K562 (cell line): ENCODE measurements around the gene COQ9. TPM values are rescaled to one million over a fixed set of nuclear protein-coding genes. Genes with fewer than 3 reads are reported as not detected.
A peak's percentile ranks its signal among the peaks of the same experiment; 100 is the strongest.

Experiments used
- BRD9 ChIP-seq: fragments of 450-650 bp; IDR thresholded peaks from 2 replicates; pipeline ENCODE4 v1.6.1; 2018; ENCODE audit warnings: low read depth; ENCODE audit not compliant: partially characterized antibody
- CREM ChIP-seq: IDR thresholded peaks from 2 replicates; pipeline ENCODE4 v1.6.1; 2014; ENCODE audit warnings: antibody characterized with exemption, low read depth
- ERF ChIP-seq: fragments of 450-650 bp; formaldehyde crosslinking; IDR thresholded peaks from 2 replicates; pipeline ENCODE4 v1.4.0; 2020; ENCODE audit warnings: mild to moderate bottlenecking, mixed read lengths
- FOSL1 ChIP-seq: fragments of 200-800 bp; sonication (Bioruptor generic); conservative IDR thresholded peaks from 2 replicates; pipeline ENCODE4 v1.6.1; 2016; ENCODE audit warnings: missing genetic modification characterization, missing compliant biosample characterization
- HNRNPH1 ChIP-seq: fragments of 200-400 bp; formaldehyde crosslinking; optimal IDR thresholded peaks from 2 replicates; pipeline ENCODE3; 2017; ENCODE audit warnings: low read depth, mild to moderate bottlenecking, low read length, moderate library complexity
- NONO ChIP-seq, 2 experiments: fragments of 200-400 bp in 1 of 2; fragments of 450-650 bp in 1 of 2; formaldehyde crosslinking in 1 of 2; IDR thresholded peaks; 2 replicates each; pipeline ENCODE4 v1.6.1; 2017; ENCODE audit warnings: low read depth in 2 of 2, mild to moderate bottlenecking in 2 of 2, moderate library complexity in 2 of 2, low read length in 1 of 2
- POLR2AphosphoS2 ChIP-seq: IDR thresholded peaks from 2 replicates; pipeline ENCODE4 v1.6.1; 2012; ENCODE audit warnings: low read length, improper control_type of control experiment
- RBM25 ChIP-seq: fragments of 200-400 bp; formaldehyde crosslinking; IDR thresholded peaks from 2 replicates; pipeline ENCODE4 v1.6.1; 2018; ENCODE audit warnings: low read length, low read depth, moderate library complexity; ENCODE audit not compliant: severe bottlenecking
- SREBF2 ChIP-seq: sonication (generic); formaldehyde crosslinking; IDR thresholded peaks from 2 replicates; pipeline ENCODE4 v1.4.0; 2020; ENCODE audit warnings: mild to moderate bottlenecking, missing genetic modification reagents
- ZBTB17 ChIP-seq: fragments of 450-650 bp; formaldehyde crosslinking; IDR thresholded peaks from 2 replicates; pipeline ENCODE4 v1.4.0; 2020; ENCODE audit warnings: mild to moderate bottlenecking
- ZFP36 ChIP-seq: fragments of 150-350 bp; IDR thresholded peaks from 2 replicates; pipeline ENCODE4 v1.6.1; 2018; ENCODE audit warnings: low read length, low read depth; ENCODE audit not compliant: partially characterized antibody
- polyA plus RNA-seq, 8 experiments: library from polyadenylated mRNA; depleted of rRNA in 4 of 8; stranded (reverse) in 5 of 8; unstranded in 3 of 8; fragments of >200 nt; fragmentation: Nextera tagmentation in 2 of 8; fragmentation: Illumina TruSeq in 1 of 8; extraction: Ambion mirVana in 2 of 8; extraction: Trizol in 1 of 8; gene quantifications; 2 replicates each; pipeline versions ENCODE4 v1.2.1 to v1.2.3, GENCODE V29; 2011 to 2014; ENCODE audit warnings: inconsistent platforms in 1 of 8, missing spikeins in 1 of 8
- total RNA-seq, 7 experiments: library from RNA; depleted of rRNA in 6 of 7; stranded (reverse); fragments of >200 nt in 6 of 7; fragmentation: Illumina TruSeq in 2 of 7; extraction: Trizol in 2 of 7; gene quantifications; 2 replicates each; pipeline versions ENCODE4 v1.2.1 to v1.2.3, GENCODE V29; 2011 to 2021; ENCODE audit warnings: low replicate concordance in 1 of 7
- TF ChIP-seq, protein P1 (sequence below): sonication (generic); formaldehyde crosslinking; IDR thresholded peaks from 2 replicates; pipeline ENCODE4 v1.8.1; 2023; ENCODE audit warnings: mild to moderate bottlenecking, missing genetic modification reagents

The COQ9 gene
- total and polyA plus RNA-seq, 9 of the 15 experiments (the other 6 are each of a cell fraction or from before 2014, with no cell fraction given): 35.0 to 139 (median 71.4) TPM

DNA sequence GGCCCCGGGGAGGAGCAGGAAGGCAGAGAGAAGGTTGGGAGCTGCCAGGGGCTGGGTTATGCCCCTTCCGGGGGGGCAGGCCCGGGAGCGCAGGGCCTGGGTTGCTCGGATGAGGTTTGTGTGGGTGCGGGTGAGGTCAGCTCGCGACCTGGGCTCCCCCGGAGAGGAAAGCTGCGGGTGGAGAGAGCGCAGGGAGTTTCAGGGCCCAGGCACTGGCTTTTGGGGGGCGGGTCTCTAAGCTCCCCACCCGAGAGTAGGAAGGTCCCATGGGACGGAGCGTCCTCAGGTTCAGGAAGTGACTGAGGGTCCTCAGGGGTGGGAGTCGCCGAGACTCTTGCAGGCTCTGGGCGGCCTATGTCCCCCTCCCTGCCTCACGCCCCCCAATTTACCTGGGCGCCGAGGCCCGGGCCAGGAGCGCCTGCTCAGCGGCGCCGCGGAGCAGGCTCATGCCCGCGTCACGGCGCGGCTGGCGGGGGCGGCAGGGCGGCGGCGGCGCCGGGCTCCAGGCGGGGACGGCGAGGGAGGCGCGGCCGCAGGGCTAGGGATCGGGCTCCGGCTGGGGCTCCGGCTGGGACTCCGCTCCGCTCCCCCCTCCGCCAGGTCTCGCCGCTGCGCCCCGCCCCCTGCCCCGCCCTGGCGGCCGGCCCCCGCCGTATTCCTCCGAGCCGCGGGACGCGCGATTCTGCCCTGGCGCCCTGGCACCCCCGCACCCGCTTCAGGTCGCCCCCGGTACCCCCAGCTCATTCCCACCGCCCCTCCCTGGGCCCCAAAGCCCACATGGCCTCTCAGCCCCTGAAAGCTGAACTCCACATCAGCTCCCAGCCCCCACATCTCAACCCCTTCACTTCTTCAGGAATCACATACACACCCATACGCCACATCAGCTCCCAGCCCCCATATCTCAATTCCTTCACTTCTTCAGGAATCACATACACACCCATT is 38.9 kb downstream of the COQ9 start, which contains the start of gene DOK4 (continued):
- TF ChIP-seq, protein P1, sequence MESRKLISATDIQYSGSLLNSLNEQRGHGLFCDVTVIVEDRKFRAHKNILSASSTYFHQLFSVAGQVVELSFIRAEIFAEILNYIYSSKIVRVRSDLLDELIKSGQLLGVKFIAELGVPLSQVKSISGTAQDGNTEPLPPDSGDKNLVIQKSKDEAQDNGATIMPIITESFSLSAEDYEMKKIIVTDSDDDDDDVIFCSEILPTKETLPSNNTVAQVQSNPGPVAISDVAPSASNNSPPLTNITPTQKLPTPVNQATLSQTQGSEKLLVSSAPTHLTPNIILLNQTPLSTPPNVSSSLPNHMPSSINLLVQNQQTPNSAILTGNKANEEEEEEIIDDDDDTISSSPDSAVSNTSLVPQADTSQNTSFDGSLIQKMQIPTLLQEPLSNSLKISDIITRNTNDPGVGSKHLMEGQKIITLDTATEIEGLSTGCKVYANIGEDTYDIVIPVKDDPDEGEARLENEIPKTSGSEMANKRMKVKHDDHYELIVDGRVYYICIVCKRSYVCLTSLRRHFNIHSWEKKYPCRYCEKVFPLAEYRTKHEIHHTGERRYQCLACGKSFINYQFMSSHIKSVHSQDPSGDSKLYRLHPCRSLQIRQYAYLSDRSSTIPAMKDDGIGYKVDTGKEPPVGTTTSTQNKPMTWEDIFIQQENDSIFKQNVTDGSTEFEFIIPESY (CRISPR knock-in tag): no peak
- TF ChIP-seq ZFP36 (no peak), RBM25 (peak; percentile 27), SREBF2 (CRISPR knock-in tag) (no peak), ERF (CRISPR knock-in tag) (0 out of 2 replicates have a peak, but pooled peaks have one; percentile 28), POLR2AphosphoS2 (no peak), NONO (IDR thresholded peaks at IDR 0.05; ENCODE audit: low read depth in 2 of 2, low read length in 1 of 2) (peak in 1 of 2 experiments; percentile 84; a peak in 1 of 4 replicates), BRD9 (no peak), ZBTB17 (CRISPR knock-in tag) (no peak), FOSL1 (tag) (no peak), CREM (peak; percentile 26; the same call in 1 of the 2 replicates), HNRNPH1 (no peak)
- TF ChIP-seq, all 486 proteins: peak for 43
